HG03460 (cell line): ENCODE results near the gene KLHL35.
A peak's percentile ranks its signal among the peaks of the same experiment; 100 is the strongest.

Experiments
- ATAC-seq: cut with Tn5 transposase; IDR thresholded peaks from one replicate; pipeline ENCODE4 v1.9.1; 2021; ENCODE audit not compliant: unreplicated experiment

KLHL35 gene

GRCh38 chr11:75442161-75442885 lies 9.3 kb upstream of the KLHL35 start:
- no peak for ATAC-seq

GRCh38 chr11:75441804-75442132 lies 8.8 kb upstream of the KLHL35 start:
- no peak for ATAC-seq

GRCh38 chr11:75440960-75441803 lies 8.2 kb upstream of the KLHL35 start:
- ATAC-seq, result no peak

GRCh38 chr11:75439495-75440120 lies 6.6 kb upstream of the KLHL35 start:
- ATAC-seq, result no peak

GRCh38 chr11:75439026-75439425 lies 6.0 kb upstream of the KLHL35 start:
- ATAC-seq, result no peak

GRCh38 chr11:75437966-75438659 lies 5.1 kb upstream of the KLHL35 start:
- no peak for ATAC-seq

- no peak for ATAC-seq
Measured at GRCh38 chr11:75436806-75437205, 3.8 kb upstream of the KLHL35 start.

- ATAC-seq, result no peak
Measured at GRCh38 chr11:75435571-75435925, 2.5 kb upstream of the KLHL35 start.

GRCh38 chr11:75434886-75435570 lies 2.0 kb upstream of the KLHL35 start:
- no peak for ATAC-seq

GRCh38 chr11:75434051-75434450 lies 1.0 kb upstream of the KLHL35 start:
- no peak for ATAC-seq

- no peak for ATAC-seq
Measured at GRCh38 chr11:75433443-75433842, 440 bp upstream of the KLHL35 start.

- no peak for ATAC-seq
Measured at GRCh38 chr11:75431533-75432525, 1.2 kb downstream of the KLHL35 start.

- no peak for ATAC-seq
Measured at GRCh38 chr11:75430714-75431532, 2.1 kb downstream of the KLHL35 start.

GRCh38 chr11:75429902-75430713 lies 2.9 kb downstream of the KLHL35 start:
- no peak for ATAC-seq

- ATAC-seq, result no peak
Measured at GRCh38 chr11:75429641-75429901, 3.4 kb downstream of the KLHL35 start.

GRCh38 chr11:75428989-75429640 lies 3.9 kb downstream of the KLHL35 start:
- no peak for ATAC-seq

- ATAC-seq, result peak; percentile 54
Measured at GRCh38 chr11:75428281-75428724, 4.7 kb downstream of the KLHL35 start.

GRCh38 chr11:75427181-75427580 lies 5.8 kb downstream of the KLHL35 start:
- ATAC-seq, result no peak
